B cell (primary cell): Measurements from ENCODE around the gene SLX1B. TPM values are rescaled to one million over a fixed set of nuclear protein-coding genes. Genes with fewer than 3 reads are reported as not detected.

ENCODE experiments used
- polyA plus RNA-seq: library from polyadenylated mRNA; depleted of rRNA; stranded (reverse); fragments of >200 nt; gene quantifications from 2 replicates; pipeline ENCODE4 v1.2.3, GENCODE V29; 2012
- small RNA-seq: library from RNA; depleted of rRNA; stranded (forward); fragments of <200 nt; gene quantifications from one replicate; pipeline ENCODE3, GENCODE V24; 2012; ENCODE audit warnings: low replicate concordance, low read depth; ENCODE audit not compliant: insufficient read length
- total RNA-seq, 2 donors: library from RNA; stranded (reverse); fragments of 120-200 nt in 1 of 2; gene quantifications; 1 replicate in 1 of 2; 2 replicates in 1 of 2; pipeline versions ENCODE4 v1.2.3 to v1.2.4, GENCODE V29; 2013 to 2022

The SLX1B gene
- total and polyA plus RNA-seq, 2 donors (not counting 1 experiment from before 2014, with no cell fraction given) = 70.7 to 91.0 TPM

Small RNA genes lying within 50 kb of the gene (small RNA-seq; reads per million reads assigned to genes)
- gene AC133555.2 = not detected

Other genes with a start within 250 kb of the SLX1B start
- 2.1 and 2.5 TPM in 2 replicates for gene NPIPB11, start 47.8 kb upstream of the SLX1B start, total RNA-seq
- 9.9 and 11.4 TPM in 2 replicates for gene NPIPB11, start 47.8 kb upstream of the SLX1B start, polyA plus RNA-seq
- gene BOLA2, start 182 bp upstream of the SLX1B start, total RNA-seq = 17.4 and 19.6 TPM in 2 replicates
- 20.5 and 46.5 TPM in 2 replicates for gene BOLA2, start 182 bp upstream of the SLX1B start, polyA plus RNA-seq
- gene SULT1A4, start 5.4 kb downstream of the SLX1B start, total RNA-seq = 6.0 and 7.0 TPM in 2 replicates
- 2.6 and 5.0 TPM in 2 replicates for gene SULT1A4, start 5.4 kb downstream of the SLX1B start, polyA plus RNA-seq
- gene NPIPB12, start 51.9 kb downstream of the SLX1B start, total RNA-seq = 197 and 207 TPM in 2 replicates
- gene NPIPB12, start 51.9 kb downstream of the SLX1B start, polyA plus RNA-seq = 72.8 and 144 TPM in 2 replicates
- 1.1 and 1.7 TPM in 2 replicates for gene SPN, start 208.7 kb downstream of the SLX1B start, total RNA-seq
- 1.9 and 3.5 TPM in 2 replicates for gene SPN, start 208.7 kb downstream of the SLX1B start, polyA plus RNA-seq
- 0.22 and 0.24 TPM in 2 replicates for gene QPRT, start 224.6 kb downstream of the SLX1B start, total RNA-seq
- gene QPRT, start 224.6 kb downstream of the SLX1B start, polyA plus RNA-seq = 0.06 and 0.30 TPM in 2 replicates